GM12872 (cell line): ENCODE data around the gene C16orf87.

Experiments used
- CTCF ChIP-seq: IDR thresholded peaks from 3 replicates; pipeline ENCODE4 v1.5.1; 2011; ENCODE audit warnings: low read depth, mild to moderate bottlenecking, low read length, moderate library complexity; ENCODE audit not compliant: insufficient read depth

Gene C16orf87

GRCh38 chr16:46830902-46831647 lies at the start of gene C16orf87:
TSS of gene C16orf87 (minus strand) at chr16:46831180. CDS start at chr16:46831149, 31 bp downstream.
- no peak for TF ChIP-seq CTCF

DNA sequence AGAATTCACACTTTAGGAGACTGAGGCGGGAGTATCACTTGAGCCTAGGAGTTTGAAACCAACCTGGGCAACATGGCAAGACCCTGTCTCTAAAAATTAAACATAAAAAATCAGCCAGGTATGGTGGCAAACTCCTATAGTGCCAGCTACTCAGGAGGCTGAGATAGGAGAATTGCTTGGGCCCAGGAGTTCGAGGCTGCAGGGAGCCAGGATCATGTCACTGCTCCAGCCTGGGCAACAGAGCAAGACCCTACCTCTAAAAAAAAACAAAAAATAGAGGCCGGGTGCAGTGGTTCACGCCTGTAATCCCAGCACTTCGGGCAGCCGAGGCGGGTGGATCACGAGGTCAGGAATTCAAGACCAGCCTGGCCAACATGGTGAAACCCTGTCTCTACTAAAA lies 44.3 kb upstream of the C16orf87 start:
- TF ChIP-seq CTCF: no peak

DNA sequence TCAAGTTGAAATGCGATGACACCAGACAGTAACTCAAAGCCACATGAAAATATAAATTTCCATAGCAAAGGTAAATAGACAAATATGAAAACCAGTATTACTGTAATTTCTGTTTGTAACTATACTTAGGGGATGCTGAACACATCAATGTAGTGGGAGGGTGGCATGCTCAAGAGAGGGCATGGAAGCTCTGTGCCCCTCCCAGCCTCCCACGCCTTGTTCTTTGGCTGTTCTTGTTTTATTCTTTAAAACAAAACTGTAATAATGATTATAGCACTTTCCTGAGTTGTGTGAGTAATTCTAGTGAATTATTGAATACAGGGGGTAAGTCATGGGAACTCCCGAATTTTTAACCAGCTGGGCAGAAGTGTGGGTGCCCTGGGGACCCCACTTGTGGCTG lies 42.2 kb upstream of the C16orf87 start:
- TF ChIP-seq CTCF: no peak

DNA sequence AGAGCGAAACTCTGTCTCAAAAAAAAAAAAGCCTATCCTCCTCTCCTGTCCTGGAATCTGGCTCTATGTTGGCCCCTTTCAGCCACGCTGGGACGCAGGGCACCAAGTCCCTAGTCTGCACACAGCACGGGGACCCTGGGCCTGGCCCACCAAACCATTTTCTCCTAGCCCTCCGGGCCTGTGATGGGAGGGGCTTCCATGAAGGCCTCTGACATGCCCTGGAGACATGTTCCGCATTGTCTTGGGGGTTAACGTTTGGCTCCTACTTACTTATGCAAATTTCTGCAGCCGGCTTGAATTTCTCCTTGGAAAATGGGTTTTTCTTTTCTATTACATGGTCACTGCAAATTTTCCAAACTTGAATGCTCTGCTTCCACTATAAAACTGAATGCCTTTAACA lies 40.6 kb upstream of the C16orf87 start:
- TF ChIP-seq CTCF: no peak

GRCh38 chr16:46866286-46866685 lies 35.3 kb upstream of the C16orf87 start:
- TF ChIP-seq CTCF: no peak

- TF ChIP-seq CTCF: no peak
Observed at GRCh38 chr16:46862555-46863447, 31.8 kb upstream of the C16orf87 start.

DNA sequence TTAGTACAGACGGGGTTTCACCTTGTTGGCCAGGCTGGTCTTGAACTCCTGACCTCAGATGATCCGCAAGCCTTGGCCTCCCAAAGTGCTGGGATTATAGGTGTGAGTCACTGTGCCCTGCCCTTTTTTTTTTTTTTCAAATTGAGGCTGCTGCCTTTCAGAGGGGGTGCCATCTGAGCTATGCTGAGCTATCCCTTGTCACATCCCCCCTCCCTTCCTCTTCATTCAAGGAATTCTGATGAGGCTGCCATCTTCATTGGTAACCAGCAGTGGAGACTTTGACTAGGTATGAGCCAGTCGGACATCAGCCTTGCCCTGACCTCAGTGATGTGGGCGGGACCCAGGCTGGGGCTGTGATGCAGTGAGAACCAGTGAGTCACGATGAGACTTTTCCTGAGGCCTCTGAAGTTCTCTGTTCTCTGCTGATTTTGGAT lies 28.8 kb upstream of the C16orf87 start:
- TF ChIP-seq CTCF: no peak
